H9 (cell line): ENCODE measurements around the gene ABCD1. TPM values are rescaled to one million over a fixed set of nuclear protein-coding genes. Genes with fewer than 3 reads are reported as not detected.

Experiments
- DNase-seq: peaks from one replicate; pipeline ENCODE4 v3.0.0-alpha.2; 2017
- H2AFZ ChIP-seq: one replicate; pipeline ENCODE4 v1.6.1; 2013; ENCODE audit warnings: mild to moderate bottlenecking, low read length, control low read depth, moderate library complexity
- H2AK5ac ChIP-seq: 2 replicates; pipeline ENCODE4 v1.6.1; 2013; ENCODE audit warnings: low read length, control low read depth, mixed read lengths; ENCODE audit not compliant: insufficient read length
- H2BK120ac ChIP-seq: one replicate; pipeline ENCODE4 v1.6.1; 2013; ENCODE audit warnings: low read depth, mild to moderate bottlenecking, low read length, control low read depth, inconsistent platforms; ENCODE audit not compliant: poor library complexity, severe bottlenecking
- H2BK12ac ChIP-seq: 2 replicates; pipeline ENCODE4 v1.6.1; 2013; ENCODE audit warnings: low read length, control low read depth, mixed read lengths, low read depth; ENCODE audit not compliant: insufficient read length
- H2BK15ac ChIP-seq: 2 replicates; pipeline ENCODE4 v1.6.1; 2013; ENCODE audit warnings: low read depth, low read length, control low read depth
- H2BK20ac ChIP-seq: one replicate; pipeline ENCODE4 v1.6.1; 2013; ENCODE audit warnings: low read depth, mild to moderate bottlenecking, low read length, control low read depth, inconsistent platforms; ENCODE audit not compliant: poor library complexity, severe bottlenecking
- H2BK5ac ChIP-seq: 2 replicates; pipeline ENCODE4 v1.6.1; 2013; ENCODE audit warnings: low read length, control low read depth, mixed read lengths; ENCODE audit not compliant: insufficient read length
- H3K14ac ChIP-seq: 2 replicates; pipeline ENCODE4 v1.6.1; 2013; ENCODE audit warnings: low read length, control low read depth; ENCODE audit not compliant: insufficient read depth
- H3K18ac ChIP-seq: 2 replicates; pipeline ENCODE4 v1.6.1; 2013; ENCODE audit warnings: low read depth, mild to moderate bottlenecking, mixed read lengths, low read length, control low read depth; ENCODE audit not compliant: insufficient read length
- H3K23ac ChIP-seq: 2 replicates; pipeline ENCODE4 v1.6.1; 2013; ENCODE audit warnings: low read length, control low read depth, mixed read lengths, low read depth; ENCODE audit not compliant: insufficient read length
- H3K23me2 ChIP-seq: 2 replicates; pipeline ENCODE4 v1.6.1; 2013; ENCODE audit warnings: low read depth, mild to moderate bottlenecking, mixed read lengths, low read length, control low read depth; ENCODE audit not compliant: insufficient read length, poor library complexity, severe bottlenecking
- H3K27ac ChIP-seq: 2 replicates; pipeline ENCODE4 v1.5.1; 2013; ENCODE audit warnings: low read length, control low read depth, mixed read lengths, low read depth; ENCODE audit not compliant: insufficient read length
- H3K27me3 ChIP-seq: 2 replicates; pipeline ENCODE4 v1.6.1; 2013; ENCODE audit warnings: low read length, control low read depth, inconsistent platforms; ENCODE audit not compliant: insufficient read depth
- H3K4ac ChIP-seq: 2 replicates; pipeline ENCODE4 v1.6.1; 2013; ENCODE audit warnings: low read depth, mild to moderate bottlenecking, control low read depth, inconsistent platforms, low read length, moderate library complexity
- H3K4me1 ChIP-seq: 2 replicates; pipeline ENCODE4 v1.6.1; 2013; ENCODE audit warnings: low read length, control low read depth, inconsistent platforms; ENCODE audit not compliant: insufficient read depth
- H3K4me2 ChIP-seq: 2 replicates; pipeline ENCODE4 v1.6.1; 2013; ENCODE audit warnings: low read length, control low read depth, mixed read lengths; ENCODE audit not compliant: insufficient read length, insufficient read depth
- H3K56ac ChIP-seq: 2 replicates; pipeline ENCODE4 v1.6.1; 2013; ENCODE audit warnings: low read depth, mild to moderate bottlenecking, mixed read lengths, low read length, control low read depth; ENCODE audit not compliant: insufficient read length
- H3K79me1 ChIP-seq: 2 replicates; pipeline ENCODE4 v1.6.1; 2013; ENCODE audit warnings: low read depth, mild to moderate bottlenecking, moderate library complexity, low read length, control low read depth, inconsistent platforms; ENCODE audit not compliant: insufficient read depth, poor library complexity, severe bottlenecking
- H3K79me2 ChIP-seq: 2 replicates; pipeline ENCODE4 v1.6.1; 2013; ENCODE audit warnings: low read length, control low read depth, inconsistent platforms; ENCODE audit not compliant: insufficient read depth
- H3K9ac ChIP-seq: 2 replicates; pipeline ENCODE4 v1.6.1; 2013; ENCODE audit warnings: low read length, control low read depth, mixed read lengths; ENCODE audit not compliant: insufficient read length; ENCODE audit errors: extremely low read depth
- H3K9me3 ChIP-seq: one replicate; pipeline ENCODE4 v1.6.1; 2013; ENCODE audit warnings: low read depth, low read length, inconsistent platforms; ENCODE audit not compliant: control insufficient read depth
- H3T11ph ChIP-seq: one replicate; pipeline ENCODE4 v1.6.1; 2013; ENCODE audit warnings: mild to moderate bottlenecking, low read length, control low read depth, inconsistent platforms
- H4K20me1 ChIP-seq: one replicate; pipeline ENCODE4 v1.6.1; 2013; ENCODE audit not compliant: control insufficient read depth, insufficient read length, insufficient read depth
- H4K5ac ChIP-seq: 2 replicates; pipeline ENCODE4 v1.6.1; 2013; ENCODE audit warnings: low read depth, mild to moderate bottlenecking, mixed read lengths, low read length, control low read depth; ENCODE audit not compliant: insufficient read length
- H4K8ac ChIP-seq: replicated peaks from 2 replicates; pipeline ENCODE4 v1.6.1; 2013; ENCODE audit warnings: low read length, control low read depth, mixed read lengths, low read depth; ENCODE audit not compliant: insufficient read length
- H4K91ac ChIP-seq: 2 replicates; pipeline ENCODE4 v1.6.1; 2013; ENCODE audit warnings: low read depth, mild to moderate bottlenecking, moderate library complexity, mixed read lengths, low read length, control low read depth; ENCODE audit not compliant: insufficient read length
- H3K27ac Mint-ChIP-seq, 3 experiments: 2 replicates in 2 of 3; 3 replicates in 1 of 3; pipeline ENCODE4 v1.8.0; 2020 to 2021; ENCODE audit warnings: mixed read lengths in 3 of 3, mild to moderate bottlenecking in 1 of 3, moderate library complexity in 1 of 3
- H3K27me3 Mint-ChIP-seq: 2 replicates; pipeline ENCODE4 v1.8.0; 2021; ENCODE audit warnings: low read depth, mild to moderate bottlenecking, moderate library complexity, mixed read lengths
- H3K36me3 Mint-ChIP-seq, 3 experiments: 2 replicates in 2 of 3; 3 replicates in 1 of 3; pipeline ENCODE4 v1.8.0; 2020 to 2021; ENCODE audit warnings: low read depth in 3 of 3, mixed read lengths in 3 of 3; ENCODE audit not compliant: insufficient read depth in 1 of 3
- H3K4me1 Mint-ChIP-seq, 2 experiments: 2 replicates each; pipeline ENCODE4 v1.8.0; 2020; ENCODE audit warnings: mixed read lengths in 2 of 2
- H3K4me3 Mint-ChIP-seq, 2 experiments: 2 replicates in 1 of 2; 3 replicates in 1 of 2; pipeline ENCODE4 v1.8.0; 2020 to 2021; ENCODE audit warnings: mild to moderate bottlenecking in 2 of 2, mixed read lengths in 2 of 2, moderate library complexity in 1 of 2
- H3K9me3 Mint-ChIP-seq, 2 experiments: 2 replicates in 1 of 2; 3 replicates in 1 of 2; pipeline ENCODE4 v1.8.0; 2020; ENCODE audit warnings: mild to moderate bottlenecking in 2 of 2, mixed read lengths in 2 of 2, moderate library complexity in 1 of 2
- WGBS: extraction: QIAGEN DNeasy Blood & Tissue Kit; methylation state at CpG from one replicate; pipeline ENCODE4 v1.1.7; 2013; ENCODE audit warnings: missing lambda C conversion rate, low lambda C conversion rate, mixed read lengths; ENCODE audit not compliant: insufficient read length; ENCODE audit errors: extremely low coverage; 5-methylcytosine and 5-hydroxymethylcytosine counted together
- total RNA-seq: library from RNA; stranded (reverse); gene quantifications from 2 replicates; pipeline ENCODE4 v1.2.1, GENCODE V29; 2021
- TF ChIP-seq, protein P1 (sequence below): fragments of 200-600 bp; sonication (generic); conservative IDR thresholded peaks from 3 replicates; pipeline ENCODE4 v1.8.0; 2021; ENCODE audit warnings: antibody characterized with exemption, mild to moderate bottlenecking

Gene ABCD1
- total RNA-seq, 1 experiment from 2014 or later: 11.1 TPM

- no peak overlapping the region for H3K9ac ChIP-seq
- H3K9me3 ChIP-seq: peaks cover 7% of the 10 kb centered on the region
- no peaks in the 10 kb centered on the region for H3K27me3 ChIP-seq
- Mint-ChIP-seq H3K4me3 (no peak overlapping the region), H3K36me3 (peaks cover 0 to 3% (median 0%) of the 10 kb centered on the region in 3 experiments; a peak in 3 of 7 replicates), H3K27ac (peak overlapping the region in 1 of 3 experiments; percentile 28; a peak in 1 of 7 replicates), H3K4me1 (peaks cover 4 to 6% of the 10 kb centered on the region in 2 experiments; a peak in 3 of 4 replicates), H3K9me3 (peaks cover 40 to 70% of the 10 kb centered on the region in 2 experiments), H3K27me3 (peaks cover 10% of the 10 kb centered on the region)
- no peaks in the 10 kb centered on the region for H3K79me1 ChIP-seq
- H2BK12ac ChIP-seq: no peak overlapping the region
- no peak overlapping the region for H2BK20ac ChIP-seq
- no peaks in the 10 kb centered on the region for H4K20me1 ChIP-seq
- no peak overlapping the region for H2AK5ac ChIP-seq
- WGBS: no CpG with 5 or more reads among the region's 21 CpGs
- no peak overlapping the region for H4K91ac ChIP-seq
- H3K4me2 ChIP-seq: no peak overlapping the region
- no peak overlapping the region for H2BK15ac ChIP-seq
- no peak overlapping the region for H4K5ac ChIP-seq
- H2AFZ ChIP-seq: no peak overlapping the region
- no peak overlapping the region for H2BK5ac ChIP-seq
- no peak overlapping the region for H3K18ac ChIP-seq
- H3K23me2 ChIP-seq: no peaks in the 10 kb centered on the region
- H4K8ac ChIP-seq: no peak overlapping the region
- no peaks in the 10 kb centered on the region for H3K79me2 ChIP-seq
- no peaks in the 10 kb centered on the region for H3K4me1 ChIP-seq
- no peak overlapping the region for H3K4ac ChIP-seq
- no peak overlapping the region for H3K23ac ChIP-seq
- H3K27ac ChIP-seq: no peak overlapping the region
- H3T11ph ChIP-seq: no peak overlapping the region
- DNase-seq: peak; percentile 36
- TF ChIP-seq, protein P1, sequence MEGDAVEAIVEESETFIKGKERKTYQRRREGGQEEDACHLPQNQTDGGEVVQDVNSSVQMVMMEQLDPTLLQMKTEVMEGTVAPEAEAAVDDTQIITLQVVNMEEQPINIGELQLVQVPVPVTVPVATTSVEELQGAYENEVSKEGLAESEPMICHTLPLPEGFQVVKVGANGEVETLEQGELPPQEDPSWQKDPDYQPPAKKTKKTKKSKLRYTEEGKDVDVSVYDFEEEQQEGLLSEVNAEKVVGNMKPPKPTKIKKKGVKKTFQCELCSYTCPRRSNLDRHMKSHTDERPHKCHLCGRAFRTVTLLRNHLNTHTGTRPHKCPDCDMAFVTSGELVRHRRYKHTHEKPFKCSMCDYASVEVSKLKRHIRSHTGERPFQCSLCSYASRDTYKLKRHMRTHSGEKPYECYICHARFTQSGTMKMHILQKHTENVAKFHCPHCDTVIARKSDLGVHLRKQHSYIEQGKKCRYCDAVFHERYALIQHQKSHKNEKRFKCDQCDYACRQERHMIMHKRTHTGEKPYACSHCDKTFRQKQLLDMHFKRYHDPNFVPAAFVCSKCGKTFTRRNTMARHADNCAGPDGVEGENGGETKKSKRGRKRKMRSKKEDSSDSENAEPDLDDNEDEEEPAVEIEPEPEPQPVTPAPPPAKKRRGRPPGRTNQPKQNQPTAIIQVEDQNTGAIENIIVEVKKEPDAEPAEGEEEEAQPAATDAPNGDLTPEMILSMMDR: no peak
- H3K56ac ChIP-seq: no peak overlapping the region
- H2BK120ac ChIP-seq: no peak overlapping the region
- no peak overlapping the region for H3K14ac ChIP-seq
These were observed 41.6 kb downstream of the ABCD1 start for GRCh38 chrX:153766098-153766817.
